Measurements from ENCODE around the gene AKAP17A. TPM values are rescaled to one million over a fixed set of nuclear protein-coding genes. Genes with fewer than 3 reads are reported as not detected.

AKAP17A gene
- total and polyA plus RNA-seq, 2 donors: 25.0 to 105 TPM

DNA sequence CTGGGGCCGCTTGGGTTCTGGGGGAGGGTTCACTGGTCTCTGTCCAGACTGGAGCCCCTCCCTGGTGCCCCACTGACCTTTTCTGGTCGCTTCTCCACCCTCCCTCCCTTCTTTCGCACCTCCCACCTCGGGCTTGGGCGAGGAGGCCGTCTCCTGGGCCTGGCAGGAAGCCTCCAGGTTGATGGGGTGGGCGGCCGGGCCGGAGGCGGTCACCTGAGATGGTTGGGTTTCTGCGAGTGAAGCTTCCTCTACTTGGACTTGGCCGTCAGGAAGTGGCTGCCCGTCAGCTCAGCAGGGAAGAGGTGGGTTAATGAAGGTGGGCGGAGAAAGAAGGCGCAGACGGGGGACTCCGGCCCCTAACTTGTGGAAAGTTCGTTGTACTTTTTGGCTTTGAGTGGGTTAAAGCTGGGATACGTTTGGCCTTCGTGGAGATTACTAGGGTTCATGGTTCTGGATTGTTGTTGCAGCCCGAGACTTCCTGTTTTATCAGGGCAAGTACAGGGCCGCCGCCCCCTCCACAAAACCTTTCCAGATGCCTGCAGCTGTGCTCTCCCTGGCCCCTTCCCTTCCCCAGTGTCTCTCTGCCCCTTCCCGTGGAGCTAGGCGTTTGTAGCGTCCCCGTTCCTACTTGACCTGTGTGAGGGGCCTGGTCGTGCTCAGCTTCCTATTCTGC lies 1.2 kb downstream of the AKAP17A start:
- Histone ChIP-seq H3K4me1 (ENCODE audit: control insufficient read depth in 2 of 2, insufficient read depth in 2 of 2, low read length in 2 of 2) (peaks cover 10% of the 10 kb centered on the region in 2 donors), H3K36me3 (ENCODE audit: control insufficient read depth in 2 of 2, insufficient read depth in 2 of 2, low read length in 1 of 2) (peaks cover 40 to 42% of the 10 kb centered on the region in 2 donors), H3K27ac (ENCODE audit: low read depth in 1 of 2, low read length in 1 of 2) (peak overlapping the region; percentile 62 to 86), H3K4me3 (ENCODE audit: low read length in 2 of 2) (peak overlapping the region; percentile 83 to 95), H3K9me3 (ENCODE audit: control insufficient read depth in 2 of 2, insufficient read depth in 1 of 2, low read length in 1 of 2) (no peaks in the 10 kb centered on the region), H3K27me3 (ENCODE audit: control insufficient read depth in 2 of 2, insufficient read depth in 1 of 2, low read length in 1 of 2) (no peaks in the 10 kb centered on the region)
- DNase-seq (ENCODE audit: low read depth in 6 of 9, low spot score in 9 of 9): no peak
- WGBS: 2% methylated on average over 28 of the region's 28 CpGs

DNA sequence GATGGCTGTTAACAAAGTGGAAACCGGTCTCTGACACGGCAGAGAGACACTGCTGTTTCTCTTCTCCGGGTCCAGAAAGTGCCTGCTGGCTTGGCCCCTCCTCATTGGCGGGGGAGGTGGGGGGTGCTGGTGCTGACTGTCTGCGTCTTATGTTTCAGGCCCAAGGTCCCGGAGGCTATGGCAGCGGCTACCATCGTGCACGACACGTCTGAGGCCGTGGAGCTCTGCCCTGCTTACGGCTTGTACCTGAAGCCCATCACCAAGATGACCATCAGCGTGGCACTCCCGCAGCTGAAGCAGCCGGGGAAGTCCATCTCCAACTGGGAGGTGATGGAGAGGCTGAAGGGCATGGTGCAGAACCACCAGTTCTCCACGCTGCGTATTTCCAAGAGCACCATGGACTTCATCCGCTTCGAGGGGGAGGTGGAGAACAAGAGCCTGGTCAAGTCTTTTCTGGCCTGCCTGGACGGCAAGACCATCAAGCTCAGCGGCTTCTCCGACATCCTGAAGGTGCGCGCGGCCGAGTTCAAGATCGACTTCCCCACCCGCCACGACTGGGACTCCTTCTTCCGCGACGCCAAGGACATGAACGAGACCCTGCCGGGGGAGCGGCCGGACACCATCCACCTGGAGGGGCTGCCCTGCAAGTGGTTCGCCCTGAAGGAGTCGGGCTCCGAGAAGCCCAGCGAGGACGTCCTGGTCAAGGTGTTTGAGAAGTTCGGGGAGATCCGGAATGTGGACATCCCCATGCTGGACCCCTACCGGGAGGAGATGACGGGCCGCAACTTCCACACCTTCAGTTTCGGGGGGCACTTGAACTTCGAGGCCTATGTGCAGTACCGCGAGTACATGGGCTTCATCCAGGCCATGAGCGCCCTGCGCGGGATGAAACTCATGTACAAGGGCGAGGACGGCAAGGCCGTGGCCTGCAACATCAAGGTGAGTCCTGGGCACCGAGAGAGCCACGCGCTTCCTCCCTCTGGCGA lies 2.2 kb downstream of the AKAP17A start:
- Histone ChIP-seq H3K27me3 (ENCODE audit: control insufficient read depth in 2 of 2, insufficient read depth in 1 of 2, low read length in 1 of 2) (no peaks in the 10 kb centered on the region), H3K9me3 (ENCODE audit: control insufficient read depth in 2 of 2, insufficient read depth in 1 of 2, low read length in 1 of 2) (no peaks in the 10 kb centered on the region), H3K36me3 (ENCODE audit: control insufficient read depth in 2 of 2, insufficient read depth in 2 of 2, low read length in 1 of 2) (peaks cover 48 to 52% of the 10 kb centered on the region in 2 donors), H3K27ac (ENCODE audit: low read depth in 1 of 2, low read length in 1 of 2) (no peak overlapping the region), H3K4me1 (ENCODE audit: control insufficient read depth in 2 of 2, insufficient read depth in 2 of 2, low read length in 2 of 2) (peaks cover 10% of the 10 kb centered on the region in 2 donors), H3K4me3 (ENCODE audit: low read length in 2 of 2) (no peak overlapping the region)
- no peak for DNase-seq (ENCODE audit: low read depth in 6 of 9, low spot score in 9 of 9)
- 96% methylated on average over 60 of the region's 60 CpGs for WGBS

DNA sequence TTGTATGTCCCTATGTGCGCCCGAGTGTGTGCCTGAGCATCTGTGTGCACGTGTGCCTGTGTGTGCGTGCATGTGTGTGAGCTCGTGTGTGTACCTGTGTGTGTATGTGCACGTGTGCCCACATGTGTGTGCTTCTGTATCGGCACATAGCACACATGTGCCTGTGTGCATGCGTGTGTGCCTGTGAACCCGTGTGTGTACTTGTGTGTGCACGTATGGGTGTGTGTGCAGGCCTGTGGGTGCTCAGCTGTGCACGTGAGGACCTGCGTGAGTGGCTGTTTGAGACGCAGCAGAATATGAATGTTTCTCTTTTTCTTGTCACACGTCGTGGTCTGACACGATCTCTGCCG lies 4.3 kb downstream of the AKAP17A start:
- H3K4me1 ChIP-seq (ENCODE audit: control insufficient read depth in 2 of 2, insufficient read depth in 2 of 2, low read length in 2 of 2): peaks cover 10% of the 10 kb centered on the region in 2 donors
- WGBS: 97% methylated on average over 17 of the region's 17 CpGs
- no peaks in the 10 kb centered on the region for H3K27me3 ChIP-seq (ENCODE audit: control insufficient read depth in 2 of 2, insufficient read depth in 1 of 2, low read length in 1 of 2)
- no peak overlapping the region for H3K27ac ChIP-seq (ENCODE audit: low read depth in 1 of 2, low read length in 1 of 2)
- H3K4me3 ChIP-seq (ENCODE audit: low read length in 2 of 2): no peak overlapping the region
- peaks cover 0 to 2% of the 10 kb centered on the region in 2 donors for H3K9me3 ChIP-seq (ENCODE audit: control insufficient read depth in 2 of 2, insufficient read depth in 1 of 2, low read length in 1 of 2)
- peaks cover 68 to 73% of the 10 kb centered on the region in 2 donors for H3K36me3 ChIP-seq (ENCODE audit: control insufficient read depth in 2 of 2, insufficient read depth in 2 of 2, low read length in 1 of 2)
- no peak for DNase-seq (ENCODE audit: low read depth in 6 of 9, low spot score in 9 of 9)

DNA sequence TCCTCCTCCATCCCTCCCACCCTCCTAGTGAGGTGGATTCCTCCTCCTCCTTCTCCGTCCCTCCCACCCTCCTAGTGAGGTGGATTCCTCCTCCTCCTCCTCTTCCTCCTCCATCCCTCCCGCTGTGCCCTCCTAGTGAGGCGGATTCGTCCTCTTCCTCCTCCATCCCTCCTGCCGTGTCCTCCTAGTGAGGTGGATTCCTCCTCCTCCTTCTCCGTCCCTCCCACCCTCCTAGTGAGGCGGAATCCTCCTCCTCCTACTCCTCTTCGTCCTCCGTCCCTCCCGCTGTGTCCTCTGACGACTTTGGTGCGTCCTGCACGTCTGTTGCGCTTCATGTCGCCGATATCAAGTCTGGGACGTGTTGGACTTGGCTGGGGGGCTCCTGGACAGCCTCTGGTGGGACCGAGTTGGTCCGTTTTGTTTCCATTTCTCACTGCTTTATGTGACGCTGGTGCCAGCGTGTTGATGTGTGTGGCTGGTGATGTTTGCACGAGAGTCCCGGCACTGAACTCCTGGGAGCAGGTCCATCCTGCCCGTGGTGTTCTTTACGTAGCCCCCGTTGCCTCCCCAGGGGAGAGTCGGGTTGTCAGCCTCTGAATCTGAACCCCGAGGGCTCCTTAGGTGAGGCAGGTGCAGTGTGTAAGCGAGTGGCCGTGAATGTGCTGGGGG lies 5.4 kb downstream of the AKAP17A start:
- Histone ChIP-seq H3K4me1 (ENCODE audit: control insufficient read depth in 2 of 2, insufficient read depth in 2 of 2, low read length in 2 of 2) (peaks cover 10% of the 10 kb centered on the region in 2 donors), H3K27ac (ENCODE audit: low read depth in 1 of 2, low read length in 1 of 2) (no peak overlapping the region), H3K4me3 (ENCODE audit: low read length in 2 of 2) (no peak overlapping the region), H3K9me3 (ENCODE audit: control insufficient read depth in 2 of 2, insufficient read depth in 1 of 2, low read length in 1 of 2) (peaks cover 0 to 2% of the 10 kb centered on the region in 2 donors), H3K27me3 (ENCODE audit: control insufficient read depth in 2 of 2, insufficient read depth in 1 of 2, low read length in 1 of 2) (no peaks in the 10 kb centered on the region), H3K36me3 (ENCODE audit: control insufficient read depth in 2 of 2, insufficient read depth in 2 of 2, low read length in 1 of 2) (peaks cover 79 to 84% of the 10 kb centered on the region in 2 donors)
- 95% methylated on average over 30 of the region's 30 CpGs for WGBS
- DNase-seq (ENCODE audit: low read depth in 6 of 9, low spot score in 9 of 9): no peak

DNA sequence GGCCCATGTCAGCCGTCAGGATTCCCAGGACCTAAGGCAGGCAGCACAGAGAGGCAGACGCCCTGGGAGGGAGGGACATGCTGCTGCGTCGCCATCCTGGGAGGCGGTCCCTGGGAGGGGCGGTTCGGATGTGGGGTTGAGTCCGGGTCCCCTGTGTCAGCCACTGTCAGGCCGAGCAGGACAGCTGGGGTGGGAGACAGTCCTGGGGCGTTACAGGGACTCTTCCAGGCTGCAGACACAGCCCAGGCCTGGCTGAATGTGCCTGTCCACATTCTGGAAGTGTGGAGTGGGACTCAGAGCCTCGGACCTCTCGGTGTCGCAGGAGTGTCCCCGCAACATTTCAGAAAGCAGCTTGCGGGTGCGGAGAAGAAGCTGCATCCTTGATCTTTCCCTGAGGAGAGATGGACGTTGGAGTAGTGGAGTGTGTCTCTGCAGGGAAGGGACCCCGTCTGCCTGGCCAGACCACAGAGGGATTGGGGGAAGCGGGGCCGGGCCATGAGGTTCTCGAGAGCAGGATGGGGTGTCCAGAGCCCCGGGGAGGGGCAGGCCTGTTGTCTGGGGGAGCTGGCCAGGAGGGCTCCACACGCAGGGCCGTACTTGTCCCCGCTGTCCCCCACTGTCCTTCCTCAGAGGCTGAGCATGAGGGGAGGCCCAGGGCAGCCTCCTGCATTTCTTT lies 6.1 kb downstream of the AKAP17A start:
- 99% methylated on average over 25 of the region's 25 CpGs for WGBS
- peaks cover 86 to 90% of the 10 kb centered on the region in 2 donors for H3K36me3 ChIP-seq (ENCODE audit: control insufficient read depth in 2 of 2, insufficient read depth in 2 of 2, low read length in 1 of 2)
- H3K27ac ChIP-seq (ENCODE audit: low read depth in 1 of 2, low read length in 1 of 2): no peak overlapping the region
- no peaks in the 10 kb centered on the region for H3K27me3 ChIP-seq (ENCODE audit: control insufficient read depth in 2 of 2, insufficient read depth in 1 of 2, low read length in 1 of 2)
- no peak overlapping the region for H3K4me3 ChIP-seq (ENCODE audit: low read length in 2 of 2)
- no peak for DNase-seq (ENCODE audit: low read depth in 6 of 9, low spot score in 9 of 9)
- H3K4me1 ChIP-seq (ENCODE audit: control insufficient read depth in 2 of 2, insufficient read depth in 2 of 2, low read length in 2 of 2): peaks cover 8% of the 10 kb centered on the region in 2 donors
- peaks cover 0 to 3% of the 10 kb centered on the region in 2 donors for H3K9me3 ChIP-seq (ENCODE audit: control insufficient read depth in 2 of 2, insufficient read depth in 1 of 2, low read length in 1 of 2)

DNA sequence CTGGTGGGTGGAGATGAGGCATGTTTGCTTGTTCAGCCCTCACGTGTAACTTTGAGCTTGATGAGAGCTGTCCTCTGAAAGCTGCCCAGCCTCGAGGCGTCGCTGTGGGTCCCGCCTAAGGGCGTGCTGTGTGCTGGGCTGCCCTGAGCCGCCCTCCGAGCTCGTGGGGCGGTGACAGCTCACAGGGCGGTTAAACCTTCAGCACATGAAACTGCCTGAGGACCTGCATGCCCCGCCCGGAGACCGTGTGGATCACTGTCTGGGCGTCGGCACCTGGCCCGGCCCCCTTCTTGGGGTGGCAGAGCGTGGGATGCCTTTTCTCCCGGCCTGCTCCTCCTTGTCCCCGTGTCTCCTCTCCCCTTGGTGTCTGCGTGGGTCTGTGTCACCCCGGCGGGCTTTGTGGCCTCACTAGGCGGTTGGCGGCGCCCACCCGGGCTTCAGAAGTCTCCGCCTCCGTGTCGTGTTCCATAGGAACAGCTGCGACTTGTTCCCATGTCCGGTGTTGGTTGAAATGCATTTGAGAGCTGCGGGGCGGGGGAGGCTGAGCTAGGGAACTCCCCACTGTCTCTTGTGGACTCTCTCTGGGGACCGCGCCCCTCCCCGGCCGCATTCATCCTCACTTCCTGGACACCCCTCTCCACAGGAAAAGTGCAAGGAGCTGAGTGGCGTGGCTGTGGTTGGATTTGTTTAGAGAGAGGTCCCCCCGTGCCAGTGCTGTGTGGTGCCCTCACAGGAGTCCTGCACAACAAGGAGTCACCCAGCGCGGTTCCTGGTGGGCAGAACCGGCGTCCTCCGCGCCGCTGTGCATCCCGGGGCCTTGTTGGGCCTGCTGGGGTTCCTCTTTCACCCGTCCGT lies 6.8 kb downstream of the AKAP17A start:
- DNase-seq (ENCODE audit: low read depth in 6 of 9, low spot score in 9 of 9): no peak
- 95% methylated on average over 50 of the region's 50 CpGs for whole genome bisulfite sequencing
- peak overlapping the region in 1 of 2 donors; percentile 34 for H3K27ac ChIP-seq (ENCODE audit: low read depth in 1 of 2, low read length in 1 of 2)

DNA sequence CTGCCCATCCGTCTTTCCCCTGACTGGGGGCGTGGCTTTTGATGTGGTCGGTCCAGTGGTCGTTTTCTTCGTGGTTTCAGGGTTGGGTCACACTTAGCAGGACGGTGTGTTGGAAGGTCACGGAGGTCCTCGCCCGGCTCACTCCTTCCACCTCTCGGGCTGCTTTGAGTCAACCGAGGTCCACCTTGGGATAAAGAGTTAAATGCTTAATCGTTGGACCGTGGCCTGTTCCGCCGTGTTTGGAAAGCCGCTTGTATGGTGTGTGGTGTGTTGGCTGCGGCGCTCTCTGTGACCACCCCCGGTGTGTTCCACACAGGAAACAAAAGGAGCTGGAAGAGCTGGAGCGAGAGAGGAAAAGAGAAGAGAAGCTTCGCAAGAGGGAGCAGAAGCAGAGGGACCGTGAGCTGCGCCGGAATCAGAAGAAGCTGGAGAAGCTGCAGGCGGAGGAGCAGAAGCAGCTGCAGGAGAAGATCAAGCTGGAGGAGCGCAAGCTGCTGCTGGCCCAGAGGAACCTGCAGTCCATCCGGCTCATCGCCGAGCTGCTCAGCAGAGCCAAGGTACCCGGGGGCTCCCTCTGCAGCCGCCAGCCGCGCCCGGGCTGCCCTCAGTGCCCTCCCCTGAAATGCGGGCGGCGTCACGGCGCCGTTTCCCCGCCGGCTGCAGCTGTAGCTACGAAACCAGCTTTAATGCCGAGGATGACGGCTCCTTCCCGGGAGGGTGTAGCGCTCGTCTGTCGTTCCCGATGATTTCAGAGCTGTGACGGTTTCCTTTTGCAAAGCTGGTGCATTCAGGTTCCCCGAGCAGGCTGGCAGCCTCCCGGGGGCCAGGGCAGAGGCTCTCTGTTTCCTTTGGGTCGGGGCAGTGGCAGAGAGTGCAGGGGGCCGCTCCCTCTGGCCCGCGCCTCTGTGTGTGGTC lies 7.7 kb downstream of the AKAP17A start:
- WGBS: 95% methylated on average over 57 of the region's 57 CpGs
- H3K27ac ChIP-seq (ENCODE audit: low read depth in 1 of 2, low read length in 1 of 2): peak overlapping the region in 1 of 2 donors; percentile 34
- no peaks in the 10 kb centered on the region for H3K27me3 ChIP-seq (ENCODE audit: control insufficient read depth in 2 of 2, insufficient read depth in 1 of 2, low read length in 1 of 2)
- no peak overlapping the region for H3K4me3 ChIP-seq (ENCODE audit: low read length in 2 of 2)
- H3K9me3 ChIP-seq (ENCODE audit: control insufficient read depth in 2 of 2, insufficient read depth in 1 of 2, low read length in 1 of 2): peaks cover 0 to 3% of the 10 kb centered on the region in 2 donors
- peaks cover 82 to 95% of the 10 kb centered on the region in 2 donors for H3K36me3 ChIP-seq (ENCODE audit: control insufficient read depth in 2 of 2, insufficient read depth in 2 of 2, low read length in 1 of 2)
- H3K4me1 ChIP-seq (ENCODE audit: control insufficient read depth in 2 of 2, insufficient read depth in 2 of 2, low read length in 2 of 2): no peaks in the 10 kb centered on the region
- DNase-seq (ENCODE audit: low read depth in 6 of 9, low spot score in 9 of 9): no peak

More for the DNA sequence above, 6.8 kb downstream of the AKAP17A start:
- Histone ChIP-seq H3K4me3 (ENCODE audit: low read length in 2 of 2) (no peak overlapping the region), H3K9me3 (ENCODE audit: control insufficient read depth in 2 of 2, insufficient read depth in 1 of 2, low read length in 1 of 2) (peaks cover 0 to 3% of the 10 kb centered on the region in 2 donors), H3K36me3 (ENCODE audit: control insufficient read depth in 2 of 2, insufficient read depth in 2 of 2, low read length in 1 of 2) (peaks cover 91 to 98% of the 10 kb centered on the region in 2 donors), H3K27me3 (ENCODE audit: control insufficient read depth in 2 of 2, insufficient read depth in 1 of 2, low read length in 1 of 2) (no peaks in the 10 kb centered on the region), H3K4me1 (ENCODE audit: control insufficient read depth in 2 of 2, insufficient read depth in 2 of 2, low read length in 2 of 2) (peaks cover under 1% of the 10 kb centered on the region in 2 donors)
